ENCODE results near the gene RRAS2.

The RRAS2 gene

DNA sequence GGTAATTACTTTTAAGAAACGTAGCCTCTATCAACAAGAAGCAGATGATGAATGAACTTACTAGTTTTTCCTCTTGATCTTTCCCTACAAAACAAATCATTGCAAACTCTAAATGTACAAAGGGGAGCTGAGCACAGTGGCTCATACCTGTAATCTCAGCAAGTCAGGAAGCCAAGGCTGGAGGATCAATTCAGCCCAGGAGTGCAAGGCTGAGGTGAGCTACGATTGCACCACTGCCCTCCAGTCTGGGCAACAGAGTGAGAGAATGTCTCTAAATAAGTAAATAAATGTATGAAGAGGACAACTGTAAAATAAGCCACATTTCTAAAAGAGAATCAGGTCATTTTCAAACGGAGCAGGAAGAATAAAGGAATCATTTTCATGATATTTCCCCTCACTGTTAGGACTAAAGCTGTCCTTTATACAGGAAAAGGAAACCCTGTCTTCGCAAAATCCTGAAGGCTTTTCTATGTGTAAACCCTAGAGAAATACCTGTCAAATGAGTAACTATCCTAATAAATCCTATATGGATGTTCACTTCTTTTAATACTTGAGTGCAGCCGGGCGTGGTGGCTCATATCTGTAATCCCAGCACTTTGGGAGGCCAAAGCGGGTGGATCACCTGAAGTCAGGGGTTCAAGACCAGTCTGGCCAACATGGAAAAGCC, 41.2 kb downstream of the RRAS2 start:
- no peak overlapping the region for H3K27ac ChIP-seq
- H3K4me1 ChIP-seq (ENCODE audit: control insufficient read depth in 1 of 2, insufficient read depth in 1 of 2, low read depth in 1 of 2, low read length in 1 of 2) = no peaks in the 10 kb centered on the region
- peaks cover 35% of the 10 kb centered on the region for H3K27me3 ChIP-seq

DNA sequence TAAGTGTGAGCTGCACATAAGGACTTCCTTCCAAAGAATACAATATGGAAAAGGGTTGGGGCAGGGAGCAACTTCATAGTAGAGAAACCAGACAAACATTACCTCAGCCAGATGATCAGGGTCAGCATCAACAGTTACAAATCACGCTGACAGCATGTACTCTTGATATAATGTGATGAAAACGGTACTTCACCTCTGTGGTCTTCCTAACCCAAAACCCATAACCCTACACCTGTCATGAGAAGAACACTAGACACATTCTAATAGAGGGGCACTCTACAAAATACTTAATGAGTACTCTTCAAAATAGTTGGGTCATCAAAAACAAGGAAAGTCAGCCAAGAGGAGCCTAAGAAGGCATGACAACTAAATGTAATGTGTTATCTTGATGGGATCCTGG, 43.9 kb downstream of the RRAS2 start:
- Histone ChIP-seq H3K4me1 (ENCODE audit: control insufficient read depth in 1 of 2, insufficient read depth in 1 of 2, low read depth in 1 of 2, low read length in 1 of 2) (no peaks in the 10 kb centered on the region), H3K4me3 (ENCODE audit: low read depth in 1 of 2, low read length in 1 of 2) (no peak overlapping the region), H3K27ac (no peak overlapping the region), H3K36me3 (no peaks in the 10 kb centered on the region), H3K9me3 (no peaks in the 10 kb centered on the region), H3K27me3 (peaks cover 23% of the 10 kb centered on the region)
- TF ChIP-seq, protein P1, sequence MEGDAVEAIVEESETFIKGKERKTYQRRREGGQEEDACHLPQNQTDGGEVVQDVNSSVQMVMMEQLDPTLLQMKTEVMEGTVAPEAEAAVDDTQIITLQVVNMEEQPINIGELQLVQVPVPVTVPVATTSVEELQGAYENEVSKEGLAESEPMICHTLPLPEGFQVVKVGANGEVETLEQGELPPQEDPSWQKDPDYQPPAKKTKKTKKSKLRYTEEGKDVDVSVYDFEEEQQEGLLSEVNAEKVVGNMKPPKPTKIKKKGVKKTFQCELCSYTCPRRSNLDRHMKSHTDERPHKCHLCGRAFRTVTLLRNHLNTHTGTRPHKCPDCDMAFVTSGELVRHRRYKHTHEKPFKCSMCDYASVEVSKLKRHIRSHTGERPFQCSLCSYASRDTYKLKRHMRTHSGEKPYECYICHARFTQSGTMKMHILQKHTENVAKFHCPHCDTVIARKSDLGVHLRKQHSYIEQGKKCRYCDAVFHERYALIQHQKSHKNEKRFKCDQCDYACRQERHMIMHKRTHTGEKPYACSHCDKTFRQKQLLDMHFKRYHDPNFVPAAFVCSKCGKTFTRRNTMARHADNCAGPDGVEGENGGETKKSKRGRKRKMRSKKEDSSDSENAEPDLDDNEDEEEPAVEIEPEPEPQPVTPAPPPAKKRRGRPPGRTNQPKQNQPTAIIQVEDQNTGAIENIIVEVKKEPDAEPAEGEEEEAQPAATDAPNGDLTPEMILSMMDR (IDR thresholded peaks at IDR 0.05) = no peak

More for the DNA sequence above, 41.2 kb downstream of the RRAS2 start:
- TF ChIP-seq, protein P1 (IDR thresholded peaks at IDR 0.05) = no peak
- no peak overlapping the region for H3K4me3 ChIP-seq (ENCODE audit: low read depth in 1 of 2, low read length in 1 of 2)
- no peaks in the 10 kb centered on the region for H3K9me3 ChIP-seq
- H3K36me3 ChIP-seq = no peaks in the 10 kb centered on the region

DNA sequence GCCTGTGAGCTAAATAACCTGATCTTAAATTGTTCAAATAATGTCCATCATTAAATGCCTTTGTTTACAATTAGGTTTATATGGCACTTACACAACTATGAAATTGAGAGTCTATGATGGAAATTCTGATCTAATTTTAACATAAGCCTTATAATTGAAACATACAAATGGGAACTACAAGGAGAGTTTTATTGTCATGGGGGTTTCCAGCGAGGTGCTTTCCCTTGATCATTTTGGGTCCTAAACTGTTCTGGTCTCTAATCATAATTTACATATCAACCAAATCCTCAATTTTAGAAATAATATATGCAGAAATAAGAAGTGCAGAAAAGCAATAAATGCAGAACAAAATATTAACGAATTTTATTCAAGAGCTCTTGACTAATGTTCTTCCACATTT, 44.9 kb downstream of the RRAS2 start:
- Histone ChIP-seq H3K27me3 (peaks cover 26% of the 10 kb centered on the region), H3K27ac (no peak overlapping the region), H3K36me3 (no peaks in the 10 kb centered on the region), H3K9me3 (no peaks in the 10 kb centered on the region), H3K4me3 (ENCODE audit: low read depth in 1 of 2, low read length in 1 of 2) (no peak overlapping the region), H3K4me1 (ENCODE audit: control insufficient read depth in 1 of 2, insufficient read depth in 1 of 2, low read depth in 1 of 2, low read length in 1 of 2) (no peaks in the 10 kb centered on the region)
- TF ChIP-seq, protein P1 (IDR thresholded peaks at IDR 0.05) = no peak

DNA sequence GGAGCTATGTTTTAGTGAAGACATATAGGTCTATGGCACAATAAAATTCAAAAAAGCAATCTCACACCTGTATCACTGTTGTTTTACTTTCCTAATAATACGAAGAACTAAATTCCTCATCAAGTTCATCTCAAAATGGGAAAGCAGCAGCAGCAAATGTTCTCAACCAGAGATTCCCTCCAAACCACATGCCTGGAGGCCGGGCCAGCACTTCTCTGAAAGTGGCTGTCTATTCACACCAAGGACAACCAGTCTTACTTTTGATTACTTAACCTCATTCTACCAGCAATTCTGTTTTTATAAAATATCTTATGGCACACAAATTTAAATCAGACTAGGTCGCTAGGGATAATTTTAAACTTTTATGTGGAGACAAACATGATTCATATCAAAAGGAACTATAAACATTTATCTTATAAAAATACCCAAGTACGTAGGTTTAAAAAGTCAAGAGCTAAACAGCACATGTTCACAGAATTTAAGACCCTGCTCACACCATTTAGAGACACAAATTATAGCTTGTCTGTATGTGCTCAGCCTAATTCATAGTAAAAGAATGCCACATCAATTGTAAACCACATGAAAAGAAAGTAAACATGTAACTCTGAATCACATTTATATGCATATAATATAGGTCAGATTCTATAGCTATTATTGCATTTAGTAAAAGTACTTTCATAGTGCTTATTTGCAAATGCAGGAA, 46.1 kb downstream of the RRAS2 start:
- no peaks in the 10 kb centered on the region for H3K9me3 ChIP-seq
- H3K27me3 ChIP-seq = peaks cover 32% of the 10 kb centered on the region
- H3K36me3 ChIP-seq = no peaks in the 10 kb centered on the region
- no peak overlapping the region for H3K27ac ChIP-seq
- H3K4me1 ChIP-seq (ENCODE audit: control insufficient read depth in 1 of 2, insufficient read depth in 1 of 2, low read depth in 1 of 2, low read length in 1 of 2) = no peaks in the 10 kb centered on the region
- TF ChIP-seq, protein P1 (IDR thresholded peaks at IDR 0.05) = no peak
- H3K4me3 ChIP-seq (ENCODE audit: low read depth in 1 of 2, low read length in 1 of 2) = no peak overlapping the region

DNA sequence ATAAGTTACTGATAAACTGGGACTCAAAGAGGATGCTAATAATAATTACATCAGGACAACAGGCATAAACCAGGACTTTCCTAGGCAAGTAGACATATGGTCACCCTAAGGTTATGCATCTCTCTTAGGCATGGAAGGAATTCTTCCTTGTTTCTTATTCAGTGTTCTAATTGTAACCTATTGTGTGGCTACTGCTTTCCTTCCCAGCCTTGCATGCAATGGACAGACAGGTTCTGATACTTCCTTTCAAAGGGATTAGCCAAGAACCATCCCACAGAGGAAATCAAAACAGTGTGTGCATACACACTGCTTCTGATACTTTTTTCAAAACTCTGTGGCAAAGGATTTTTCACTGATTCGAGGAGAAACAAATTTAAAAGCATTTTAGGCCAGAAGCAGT, 48.3 kb downstream of the RRAS2 start:
- Histone ChIP-seq H3K27ac (no peak overlapping the region), H3K36me3 (no peaks in the 10 kb centered on the region), H3K27me3 (peaks cover 28% of the 10 kb centered on the region), H3K9me3 (no peaks in the 10 kb centered on the region), H3K4me1 (ENCODE audit: control insufficient read depth in 1 of 2, insufficient read depth in 1 of 2, low read depth in 1 of 2, low read length in 1 of 2) (no peaks in the 10 kb centered on the region), H3K4me3 (ENCODE audit: low read depth in 1 of 2, low read length in 1 of 2) (no peak overlapping the region)
- TF ChIP-seq, protein P1 (IDR thresholded peaks at IDR 0.05) = no peak

Data from neutrophil (primary cell).